ENCODE data around the gene NEK1. TPM values are rescaled to one million over a fixed set of nuclear protein-coding genes. Genes with fewer than 3 reads are reported as not detected.

Gene NEK1
- polyA plus RNA-seq, 1 donor from 2014 or later, result 17.1 TPM

- Histone ChIP-seq H3K9me2 (ENCODE audit: insufficient read depth, low read length) (no peaks in the 10 kb centered on the region), H3K9me3 (ENCODE audit: low read length) (no peaks in the 10 kb centered on the region), H3F3A (ENCODE audit: insufficient read depth, low read length, poor library complexity, severe bottlenecking) (no peaks in the 10 kb centered on the region), H3K4me3 (ENCODE audit: low read length) (no peak overlapping the region), H3K79me2 (replicated peaks; ENCODE audit: insufficient read depth, low read length) (no peaks in the 10 kb centered on the region), H3K4me2 (ENCODE audit: low read length) (no peak overlapping the region), H3K36me3 (ENCODE audit: insufficient read depth, low read length) (no peaks in the 10 kb centered on the region), H3K9ac (ENCODE audit: low read length) (no peak overlapping the region), H4K20me1 (ENCODE audit: insufficient read depth) (no peaks in the 10 kb centered on the region), H3K27me3 (ENCODE audit: insufficient read depth, low read depth, low read length) (no peaks in the 10 kb centered on the region), H2AFZ (ENCODE audit: low read depth, low read length) (no peak overlapping the region), H3K27ac (ENCODE audit: low read length) (no peak overlapping the region)
- TF ChIP-seq EZH2 (IDR thresholded peaks at IDR 0.05; ENCODE audit: borderline replicate concordance, insufficient read depth, low read length, poor library complexity, severe bottlenecking) (no peak), CTCF (IDR thresholded peaks at IDR 0.05; ENCODE audit: poor library complexity, severe bottlenecking) (no peak), EP300 (conservative IDR thresholded peaks at IDR 0.05; ENCODE audit: poor library complexity, severe bottlenecking) (no peak), POLR2AphosphoS5 (IDR thresholded peaks at IDR 0.05) (no peak), TAF1 (IDR thresholded peaks at IDR 0.05; ENCODE audit: low read depth) (no peak), SMC3 (conservative IDR thresholded peaks at IDR 0.05; ENCODE audit: poor library complexity) (no peak), MXI1 (conservative IDR thresholded peaks at IDR 0.05; ENCODE audit: poor library complexity, severe bottlenecking) (no peak), RAD21 (conservative IDR thresholded peaks at IDR 0.05) (no peak), REST (IDR thresholded peaks at IDR 0.05; ENCODE audit: borderline replicate concordance) (no peak)
These were observed 260.5 kb downstream of the NEK1 start for GRCh38 chr4:169351872-169352271.

DNA sequence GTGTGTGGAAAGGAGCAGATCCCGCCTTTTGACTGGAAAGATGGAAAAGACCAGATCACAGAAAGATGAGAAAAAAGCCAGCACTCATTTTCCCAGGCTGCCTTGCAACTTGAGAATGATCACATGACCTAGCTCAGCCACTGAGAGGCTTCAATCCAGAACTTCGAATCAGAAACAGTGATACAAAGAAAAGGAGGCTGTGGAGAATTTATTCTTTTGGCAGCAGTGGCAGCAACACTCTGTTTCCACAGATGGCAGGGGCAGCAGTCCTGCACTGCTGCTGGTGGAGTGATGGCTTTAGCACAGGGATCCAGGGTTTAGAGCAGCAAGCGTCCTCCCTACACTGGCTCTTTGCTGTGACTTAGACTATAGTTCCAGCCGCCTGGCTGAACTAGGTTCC, 263.8 kb downstream of the NEK1 start:
- H2AFZ ChIP-seq (ENCODE audit: low read depth, low read length), result no peak overlapping the region
- H3K9me3 ChIP-seq (ENCODE audit: low read length), result no peaks in the 10 kb centered on the region
- TF ChIP-seq CTCF (IDR thresholded peaks at IDR 0.05; ENCODE audit: poor library complexity, severe bottlenecking) (no peak), RAD21 (conservative IDR thresholded peaks at IDR 0.05) (no peak), POLR2AphosphoS5 (IDR thresholded peaks at IDR 0.05) (no peak), SMC3 (conservative IDR thresholded peaks at IDR 0.05; ENCODE audit: poor library complexity) (no peak), MXI1 (conservative IDR thresholded peaks at IDR 0.05; ENCODE audit: poor library complexity, severe bottlenecking) (no peak), EZH2 (IDR thresholded peaks at IDR 0.05; ENCODE audit: borderline replicate concordance, insufficient read depth, low read length, poor library complexity, severe bottlenecking) (no peak), REST (IDR thresholded peaks at IDR 0.05; ENCODE audit: borderline replicate concordance) (no peak), EP300 (conservative IDR thresholded peaks at IDR 0.05; ENCODE audit: poor library complexity, severe bottlenecking) (no peak), TAF1 (IDR thresholded peaks at IDR 0.05; ENCODE audit: low read depth) (no peak)
- no peaks in the 10 kb centered on the region for H3F3A ChIP-seq (ENCODE audit: insufficient read depth, low read length, poor library complexity, severe bottlenecking)
- H3K9me2 ChIP-seq (ENCODE audit: insufficient read depth, low read length), result no peaks in the 10 kb centered on the region
- H3K4me3 ChIP-seq (ENCODE audit: low read length), result no peak overlapping the region
- no peaks in the 10 kb centered on the region for H3K79me2 ChIP-seq (replicated peaks; ENCODE audit: insufficient read depth, low read length)
- H3K36me3 ChIP-seq (ENCODE audit: insufficient read depth, low read length), result no peaks in the 10 kb centered on the region
- no peaks in the 10 kb centered on the region for H4K20me1 ChIP-seq (ENCODE audit: insufficient read depth)
- no peak overlapping the region for H3K27ac ChIP-seq (ENCODE audit: low read length)
- H3K27me3 ChIP-seq (ENCODE audit: insufficient read depth, low read depth, low read length), result no peaks in the 10 kb centered on the region
- no peak overlapping the region for H3K9ac ChIP-seq (ENCODE audit: low read length)
- H3K4me2 ChIP-seq (ENCODE audit: low read length), result no peak overlapping the region
